WTC11 (cell line): ENCODE results near the gene ABCB11. TPM values are rescaled to one million over a fixed set of nuclear protein-coding genes. Genes with fewer than 3 reads are reported as not detected.

ENCODE experiments used
- ATAC-seq: fragments of 200-7000 bp; cut with Tn5 transposase; 2 replicates; pipeline ENCODE4 v1.10.0; 2021; ENCODE audit warnings: mild to moderate bottlenecking, moderate library complexity
- CTCF ChIA-PET: fragments of 300-600 bp; sonication (Branson Sonifier 250); formaldehyde crosslinking; loops from one replicate; lab custom pipeline; 2021; ENCODE audit warnings: antibody characterized with exemption; lab: Charles Lee
- POLR2A ChIA-PET: fragments of 350-600 bp; sonication (Branson Sonifier 250); formaldehyde crosslinking; loops from one replicate; lab custom pipeline; 2021; ENCODE audit warnings: antibody characterized with exemption; lab: Charles Lee
- DNase-seq: peaks from one replicate; pipeline ENCODE4 v3.0.0; 2021; ENCODE audit warnings: low spot score
- H3K27ac Mint-ChIP-seq: 2 replicates; pipeline ENCODE4 v1.8.0; 2021; ENCODE audit warnings: mixed read lengths
- H3K27me3 Mint-ChIP-seq: 2 replicates; pipeline ENCODE4 v1.8.0; 2021; ENCODE audit warnings: low read depth, mild to moderate bottlenecking, moderate library complexity, mixed read lengths
- H3K36me3 Mint-ChIP-seq: 2 replicates; pipeline ENCODE4 v1.8.0; 2021; ENCODE audit warnings: mixed read lengths
- H3K4me1 Mint-ChIP-seq: 2 replicates; pipeline ENCODE4 v1.8.0; 2022; ENCODE audit warnings: mixed read lengths
- H3K4me3 Mint-ChIP-seq: 2 replicates; pipeline ENCODE4 v1.8.0; 2021; ENCODE audit warnings: mild to moderate bottlenecking, moderate library complexity, mixed read lengths
- H3K9me3 Mint-ChIP-seq: 2 replicates; pipeline ENCODE4 v1.8.0; 2021; ENCODE audit warnings: mixed read lengths
- CBFB ChIP-seq: sonication (generic); formaldehyde crosslinking; IDR thresholded peaks from 2 replicates; pipeline ENCODE4 v1.8.1; 2022; ENCODE audit warnings: mild to moderate bottlenecking, low read depth, missing genetic modification reagents
- E2F5 ChIP-seq: sonication (generic); formaldehyde crosslinking; IDR thresholded peaks from 2 replicates; pipeline ENCODE4 v1.8.1; 2022; ENCODE audit warnings: mild to moderate bottlenecking, moderate library complexity, missing genetic modification reagents
- ETV6 ChIP-seq: sonication (generic); formaldehyde crosslinking; IDR thresholded peaks from 2 replicates; pipeline ENCODE4 v1.8.1; 2022; ENCODE audit warnings: mild to moderate bottlenecking, missing genetic modification reagents
- FOXK1 ChIP-seq: sonication (generic); formaldehyde crosslinking; IDR thresholded peaks from 2 replicates; pipeline ENCODE4 v1.8.0; 2022; ENCODE audit warnings: mild to moderate bottlenecking, moderate library complexity, missing genetic modification reagents
- FOXP1 ChIP-seq: sonication (generic); formaldehyde crosslinking; IDR thresholded peaks from 2 replicates; pipeline ENCODE4 v1.8.0; 2022; ENCODE audit warnings: missing genetic modification reagents, mild to moderate bottlenecking, moderate library complexity, borderline replicate concordance
- GRHL2 ChIP-seq: fragments of 250-450 bp; sonication (Bioruptor Pico); IDR thresholded peaks from 2 replicates; pipeline ENCODE4 v1.8.0; 2022; ENCODE audit warnings: mild to moderate bottlenecking, moderate library complexity; ENCODE audit not compliant: insufficient replicate concordance, severe bottlenecking
- HMGA2 ChIP-seq: fragments of 250-450 bp; sonication (Bioruptor Pico); IDR thresholded peaks from 2 replicates; pipeline ENCODE4 v1.4.0; 2021; ENCODE audit warnings: mild to moderate bottlenecking, moderate library complexity
- IRF2 ChIP-seq: sonication (generic); formaldehyde crosslinking; IDR thresholded peaks from 2 replicates; pipeline ENCODE4 v1.8.0; 2022; ENCODE audit warnings: low read depth, missing genetic modification reagents, borderline replicate concordance
- MLX ChIP-seq: sonication (generic); formaldehyde crosslinking; IDR thresholded peaks from 2 replicates; pipeline ENCODE4 v1.8.1; 2023; ENCODE audit warnings: mild to moderate bottlenecking, missing genetic modification reagents, moderate library complexity
- NFYB ChIP-seq: sonication (generic); formaldehyde crosslinking; conservative IDR thresholded peaks from 2 replicates; pipeline ENCODE4 v1.8.0; 2022; ENCODE audit warnings: low read depth, missing genetic modification reagents
- NR3C1 ChIP-seq: sonication (generic); formaldehyde crosslinking; conservative IDR thresholded peaks from 2 replicates; pipeline ENCODE4 v1.8.1; 2023; ENCODE audit warnings: low read depth, mild to moderate bottlenecking, missing genetic modification reagents
- SOX15 ChIP-seq: fragments of 250-450 bp; sonication (Bioruptor Pico); IDR thresholded peaks from 2 replicates; pipeline ENCODE4 v1.9.0; 2021; ENCODE audit warnings: mild to moderate bottlenecking
- SP1 ChIP-seq: sonication (generic); formaldehyde crosslinking; conservative IDR thresholded peaks from 2 replicates; pipeline ENCODE4 v1.8.1; 2022; ENCODE audit warnings: missing genetic modification reagents
- TCF7 ChIP-seq: sonication (generic); formaldehyde crosslinking; IDR thresholded peaks from 2 replicates; pipeline ENCODE4 v1.8.0; 2022; ENCODE audit warnings: mild to moderate bottlenecking, low read depth, missing genetic modification reagents, moderate library complexity
- TEAD1 ChIP-seq: sonication (generic); formaldehyde crosslinking; IDR thresholded peaks from 2 replicates; pipeline ENCODE4 v1.8.0; 2022; ENCODE audit warnings: mild to moderate bottlenecking, missing genetic modification reagents
- ZNF138 ChIP-seq: sonication (generic); formaldehyde crosslinking; conservative IDR thresholded peaks from 2 replicates; pipeline ENCODE4 v1.8.1; 2022; ENCODE audit warnings: mild to moderate bottlenecking, moderate library complexity, missing genetic modification reagents
- ZNF232 ChIP-seq: sonication (generic); formaldehyde crosslinking; IDR thresholded peaks from 2 replicates; pipeline ENCODE4 v1.8.0; 2022; ENCODE audit warnings: mild to moderate bottlenecking, missing genetic modification reagents
- ZNF416 ChIP-seq: fragments of 250-450 bp; sonication (Bioruptor Pico); IDR thresholded peaks from 2 replicates; pipeline ENCODE4 v1.9.0; 2021; ENCODE audit warnings: mild to moderate bottlenecking, inconsistent platforms
- total RNA-seq: library from RNA; stranded (reverse); gene quantifications from 3 replicates; pipeline ENCODE4 v1.2.3, GENCODE V29; 2021
- TF ChIP-seq, protein P1 (sequence below): sonication (generic); formaldehyde crosslinking; IDR thresholded peaks from 2 replicates; pipeline ENCODE4 v1.8.0; 2022; ENCODE audit warnings: mild to moderate bottlenecking, missing genetic modification reagents
- TF ChIP-seq, protein P2 (sequence below): sonication (generic); formaldehyde crosslinking; IDR thresholded peaks from 2 replicates; pipeline ENCODE4 v1.8.1; 2023; ENCODE audit warnings: mild to moderate bottlenecking, missing genetic modification reagents
- TF ChIP-seq, protein P3 (sequence below): sonication (generic); formaldehyde crosslinking; IDR thresholded peaks from 2 replicates; pipeline ENCODE4 v1.8.0; 2022; ENCODE audit warnings: mild to moderate bottlenecking, missing genetic modification reagents
- TF ChIP-seq, protein P4 (sequence below): sonication (generic); formaldehyde crosslinking; IDR thresholded peaks from 2 replicates; pipeline ENCODE4 v1.8.1; 2023; ENCODE audit warnings: mild to moderate bottlenecking, missing genetic modification reagents, moderate library complexity
- TF ChIP-seq, protein P5 (sequence below): fragments of 200-600 bp; IDR thresholded peaks from 2 replicates; pipeline ENCODE4 v1.8.0; 2022; ENCODE audit warnings: antibody characterized with exemption
- TF ChIP-seq, protein P6 (sequence below): sonication (generic); formaldehyde crosslinking; IDR thresholded peaks from 2 replicates; pipeline ENCODE4 v1.8.1; 2023; ENCODE audit warnings: mild to moderate bottlenecking, missing genetic modification reagents, borderline replicate concordance

ABCB11 gene
- total RNA-seq, 1 experiment from 2014 or later, result 0.77 TPM

GRCh38 chr2:169069833-169070232 lies 38.7 kb upstream of the ABCB11 start:
- Mint-ChIP-seq H3K4me1 (no peaks in the 10 kb centered on the region), H3K27ac (no peak overlapping the region), H3K4me3 (no peak overlapping the region), H3K9me3 (no peaks in the 10 kb centered on the region), H3K27me3 (no peaks in the 10 kb centered on the region; the same call in 1 of the 2 replicates), H3K36me3 (no peaks in the 10 kb centered on the region)
- ChIA-PET POLR2A (no interaction called here), CTCF (no interaction called here)
- no peak for ATAC-seq
- TF ChIP-seq, protein P1, sequence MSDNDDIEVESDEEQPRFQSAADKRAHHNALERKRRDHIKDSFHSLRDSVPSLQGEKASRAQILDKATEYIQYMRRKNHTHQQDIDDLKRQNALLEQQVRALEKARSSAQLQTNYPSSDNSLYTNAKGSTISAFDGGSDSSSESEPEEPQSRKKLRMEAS (CRISPR knock-in tag), result no peak
- TF ChIP-seq TEAD1 (CRISPR knock-in tag), result no peak
- TF ChIP-seq SOX15 (CRISPR knock-in tag), result no peak
- no peak for TF ChIP-seq NR3C1 (CRISPR knock-in tag)
- TF ChIP-seq IRF2 (CRISPR knock-in tag), result no peak
- TF ChIP-seq E2F5, result no peak
- TF ChIP-seq FOXP1 (CRISPR knock-in tag), result no peak
- TF ChIP-seq, protein P2, sequence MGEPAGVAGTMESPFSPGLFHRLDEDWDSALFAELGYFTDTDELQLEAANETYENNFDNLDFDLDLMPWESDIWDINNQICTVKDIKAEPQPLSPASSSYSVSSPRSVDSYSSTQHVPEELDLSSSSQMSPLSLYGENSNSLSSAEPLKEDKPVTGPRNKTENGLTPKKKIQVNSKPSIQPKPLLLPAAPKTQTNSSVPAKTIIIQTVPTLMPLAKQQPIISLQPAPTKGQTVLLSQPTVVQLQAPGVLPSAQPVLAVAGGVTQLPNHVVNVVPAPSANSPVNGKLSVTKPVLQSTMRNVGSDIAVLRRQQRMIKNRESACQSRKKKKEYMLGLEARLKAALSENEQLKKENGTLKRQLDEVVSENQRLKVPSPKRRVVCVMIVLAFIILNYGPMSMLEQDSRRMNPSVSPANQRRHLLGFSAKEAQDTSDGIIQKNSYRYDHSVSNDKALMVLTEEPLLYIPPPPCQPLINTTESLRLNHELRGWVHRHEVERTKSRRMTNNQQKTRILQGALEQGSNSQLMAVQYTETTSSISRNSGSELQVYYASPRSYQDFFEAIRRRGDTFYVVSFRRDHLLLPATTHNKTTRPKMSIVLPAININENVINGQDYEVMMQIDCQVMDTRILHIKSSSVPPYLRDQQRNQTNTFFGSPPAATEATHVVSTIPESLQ, result no peak
- TF ChIP-seq CBFB (CRISPR knock-in tag), result no peak
- no peak for TF ChIP-seq GRHL2 (CRISPR knock-in tag)
- TF ChIP-seq SP1 (CRISPR knock-in tag), result no peak
- TF ChIP-seq FOXK1, result no peak
- no peak for TF ChIP-seq HMGA2 (CRISPR knock-in tag)
- no peak for TF ChIP-seq MLX (CRISPR knock-in tag)
- TF ChIP-seq ETV6 (CRISPR knock-in tag), result no peak
- TF ChIP-seq ZNF138, result no peak
- TF ChIP-seq, protein P3, sequence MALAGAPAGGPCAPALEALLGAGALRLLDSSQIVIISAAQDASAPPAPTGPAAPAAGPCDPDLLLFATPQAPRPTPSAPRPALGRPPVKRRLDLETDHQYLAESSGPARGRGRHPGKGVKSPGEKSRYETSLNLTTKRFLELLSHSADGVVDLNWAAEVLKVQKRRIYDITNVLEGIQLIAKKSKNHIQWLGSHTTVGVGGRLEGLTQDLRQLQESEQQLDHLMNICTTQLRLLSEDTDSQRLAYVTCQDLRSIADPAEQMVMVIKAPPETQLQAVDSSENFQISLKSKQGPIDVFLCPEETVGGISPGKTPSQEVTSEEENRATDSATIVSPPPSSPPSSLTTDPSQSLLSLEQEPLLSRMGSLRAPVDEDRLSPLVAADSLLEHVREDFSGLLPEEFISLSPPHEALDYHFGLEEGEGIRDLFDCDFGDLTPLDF (CRISPR knock-in tag), result no peak
- TF ChIP-seq, protein P4, sequence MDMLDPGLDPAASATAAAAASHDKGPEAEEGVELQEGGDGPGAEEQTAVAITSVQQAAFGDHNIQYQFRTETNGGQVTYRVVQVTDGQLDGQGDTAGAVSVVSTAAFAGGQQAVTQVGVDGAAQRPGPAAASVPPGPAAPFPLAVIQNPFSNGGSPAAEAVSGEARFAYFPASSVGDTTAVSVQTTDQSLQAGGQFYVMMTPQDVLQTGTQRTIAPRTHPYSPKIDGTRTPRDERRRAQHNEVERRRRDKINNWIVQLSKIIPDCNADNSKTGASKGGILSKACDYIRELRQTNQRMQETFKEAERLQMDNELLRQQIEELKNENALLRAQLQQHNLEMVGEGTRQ, result no peak
- DNase-seq, result no peak

- ATAC-seq (no peak), DNase-seq (no peak)
- ChIA-PET CTCF (no interaction called here), POLR2A (no interaction called here)
- Mint-ChIP-seq H3K9me3 (no peaks in the 10 kb centered on the region), H3K4me3 (no peak within 1 kb of the TSS), H3K27ac (no peak within 1 kb of the TSS), H3K4me1 (no peaks in the 10 kb centered on the region), H3K36me3 (no peaks in the 10 kb centered on the region), H3K27me3 (no peaks in the 10 kb centered on the region; the same call in 1 of the 2 replicates)
- TF ChIP-seq E2F5, result no peak
- TF ChIP-seq, protein P5, sequence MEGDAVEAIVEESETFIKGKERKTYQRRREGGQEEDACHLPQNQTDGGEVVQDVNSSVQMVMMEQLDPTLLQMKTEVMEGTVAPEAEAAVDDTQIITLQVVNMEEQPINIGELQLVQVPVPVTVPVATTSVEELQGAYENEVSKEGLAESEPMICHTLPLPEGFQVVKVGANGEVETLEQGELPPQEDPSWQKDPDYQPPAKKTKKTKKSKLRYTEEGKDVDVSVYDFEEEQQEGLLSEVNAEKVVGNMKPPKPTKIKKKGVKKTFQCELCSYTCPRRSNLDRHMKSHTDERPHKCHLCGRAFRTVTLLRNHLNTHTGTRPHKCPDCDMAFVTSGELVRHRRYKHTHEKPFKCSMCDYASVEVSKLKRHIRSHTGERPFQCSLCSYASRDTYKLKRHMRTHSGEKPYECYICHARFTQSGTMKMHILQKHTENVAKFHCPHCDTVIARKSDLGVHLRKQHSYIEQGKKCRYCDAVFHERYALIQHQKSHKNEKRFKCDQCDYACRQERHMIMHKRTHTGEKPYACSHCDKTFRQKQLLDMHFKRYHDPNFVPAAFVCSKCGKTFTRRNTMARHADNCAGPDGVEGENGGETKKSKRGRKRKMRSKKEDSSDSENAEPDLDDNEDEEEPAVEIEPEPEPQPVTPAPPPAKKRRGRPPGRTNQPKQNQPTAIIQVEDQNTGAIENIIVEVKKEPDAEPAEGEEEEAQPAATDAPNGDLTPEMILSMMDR, result no peak
- no peak for TF ChIP-seq NFYB
- TF ChIP-seq ZNF232 (CRISPR knock-in tag), result no peak
- TF ChIP-seq SP1 (CRISPR knock-in tag), result no peak
- no peak for TF ChIP-seq ZNF416 (CRISPR knock-in tag)
- TF ChIP-seq, protein P6, sequence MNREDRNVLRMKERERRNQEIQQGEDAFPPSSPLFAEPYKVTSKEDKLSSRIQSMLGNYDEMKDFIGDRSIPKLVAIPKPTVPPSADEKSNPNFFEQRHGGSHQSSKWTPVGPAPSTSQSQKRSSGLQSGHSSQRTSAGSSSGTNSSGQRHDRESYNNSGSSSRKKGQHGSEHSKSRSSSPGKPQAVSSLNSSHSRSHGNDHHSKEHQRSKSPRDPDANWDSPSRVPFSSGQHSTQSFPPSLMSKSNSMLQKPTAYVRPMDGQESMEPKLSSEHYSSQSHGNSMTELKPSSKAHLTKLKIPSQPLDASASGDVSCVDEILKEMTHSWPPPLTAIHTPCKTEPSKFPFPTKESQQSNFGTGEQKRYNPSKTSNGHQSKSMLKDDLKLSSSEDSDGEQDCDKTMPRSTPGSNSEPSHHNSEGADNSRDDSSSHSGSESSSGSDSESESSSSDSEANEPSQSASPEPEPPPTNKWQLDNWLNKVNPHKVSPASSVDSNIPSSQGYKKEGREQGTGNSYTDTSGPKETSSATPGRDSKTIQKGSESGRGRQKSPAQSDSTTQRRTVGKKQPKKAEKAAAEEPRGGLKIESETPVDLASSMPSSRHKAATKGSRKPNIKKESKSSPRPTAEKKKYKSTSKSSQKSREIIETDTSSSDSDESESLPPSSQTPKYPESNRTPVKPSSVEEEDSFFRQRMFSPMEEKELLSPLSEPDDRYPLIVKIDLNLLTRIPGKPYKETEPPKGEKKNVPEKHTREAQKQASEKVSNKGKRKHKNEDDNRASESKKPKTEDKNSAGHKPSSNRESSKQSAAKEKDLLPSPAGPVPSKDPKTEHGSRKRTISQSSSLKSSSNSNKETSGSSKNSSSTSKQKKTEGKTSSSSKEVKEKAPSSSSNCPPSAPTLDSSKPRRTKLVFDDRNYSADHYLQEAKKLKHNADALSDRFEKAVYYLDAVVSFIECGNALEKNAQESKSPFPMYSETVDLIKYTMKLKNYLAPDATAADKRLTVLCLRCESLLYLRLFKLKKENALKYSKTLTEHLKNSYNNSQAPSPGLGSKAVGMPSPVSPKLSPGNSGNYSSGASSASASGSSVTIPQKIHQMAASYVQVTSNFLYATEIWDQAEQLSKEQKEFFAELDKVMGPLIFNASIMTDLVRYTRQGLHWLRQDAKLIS (CRISPR knock-in tag), result no peak
- no peak for TF ChIP-seq TCF7
Measured at GRCh38 chr2:169069341-169069740, 38.2 kb upstream of the ABCB11 start, which contains the start of gene DHRS9. DHRS9 (plus strand) TSS chr2:169069563; CDS start chr2:169081582, 12,019 bp downstream.
